Measurements from ENCODE around the gene CUEDC2. TPM values are rescaled to one million over a fixed set of nuclear protein-coding genes. Genes with fewer than 3 reads are reported as not detected.
A peak's percentile ranks its signal among the peaks of the same experiment; 100 is the strongest.

CUEDC2 gene
- total RNA-seq, 1 donor from 2014 or later, result 86.1 TPM

GRCh38 chr10:102413806-102414561 is 18.4 kb downstream of the CUEDC2 start:
- H3K9me3 Mint-ChIP-seq, result no peaks in the 10 kb centered on the region
- H3K27me3 Mint-ChIP-seq, result peaks cover 79% of the 10 kb centered on the region
- H3K4me3 Mint-ChIP-seq, result no peak overlapping the region
- H3K27ac Mint-ChIP-seq, result no peak overlapping the region
- H3K36me3 Mint-ChIP-seq, result peaks cover 4% of the 10 kb centered on the region
- H3K4me1 Mint-ChIP-seq (ENCODE audit: unreplicated experiment), result peaks cover 18% of the 10 kb centered on the region
- no peak for TF ChIP-seq CTCF (conservative IDR thresholded peaks at IDR 0.05)
- DNase-seq (ENCODE audit: extremely low spot score, unreplicated experiment), result peak; percentile 66

GRCh38 chr10:102413053-102413705 is 19.2 kb downstream of the CUEDC2 start:
- no peaks in the 10 kb centered on the region for H3K9me3 Mint-ChIP-seq
- peak overlapping the region; percentile 31 for H3K27ac Mint-ChIP-seq
- H3K27me3 Mint-ChIP-seq, result peaks cover 77% of the 10 kb centered on the region
- H3K4me3 Mint-ChIP-seq, result no peak overlapping the region
- DNase-seq (ENCODE audit: extremely low spot score, unreplicated experiment), result no peak
- peaks cover 4% of the 10 kb centered on the region for H3K36me3 Mint-ChIP-seq
- peaks cover 18% of the 10 kb centered on the region for H3K4me1 Mint-ChIP-seq (ENCODE audit: unreplicated experiment)
- no peak for TF ChIP-seq CTCF (conservative IDR thresholded peaks at IDR 0.05)

- H3K27me3 Mint-ChIP-seq, result peaks cover 77% of the 10 kb centered on the region
- peak; percentile 65 for DNase-seq (ENCODE audit: extremely low spot score, unreplicated experiment)
- H3K36me3 Mint-ChIP-seq, result peaks cover 4% of the 10 kb centered on the region
- H3K4me1 Mint-ChIP-seq (ENCODE audit: unreplicated experiment), result peaks cover 18% of the 10 kb centered on the region
- no peaks in the 10 kb centered on the region for H3K9me3 Mint-ChIP-seq
- no peak overlapping the region for H3K27ac Mint-ChIP-seq
- no peak for TF ChIP-seq CTCF (conservative IDR thresholded peaks at IDR 0.05)
- H3K4me3 Mint-ChIP-seq, result no peak overlapping the region
Measured at GRCh38 chr10:102412293-102412692, 20.1 kb downstream of the CUEDC2 start.

GRCh38 chr10:102411341-102412255 is 20.8 kb downstream of the CUEDC2 start:
- peaks cover 79% of the 10 kb centered on the region for H3K27me3 Mint-ChIP-seq
- H3K4me3 Mint-ChIP-seq, result peak overlapping the region; percentile 83
- H3K4me1 Mint-ChIP-seq (ENCODE audit: unreplicated experiment), result peaks cover 18% of the 10 kb centered on the region
- no peak for DNase-seq (ENCODE audit: extremely low spot score, unreplicated experiment)
- TF ChIP-seq CTCF (conservative IDR thresholded peaks at IDR 0.05), result no peak
- peaks cover 4% of the 10 kb centered on the region for H3K36me3 Mint-ChIP-seq
- peak overlapping the region; percentile 63 for H3K27ac Mint-ChIP-seq
- no peaks in the 10 kb centered on the region for H3K9me3 Mint-ChIP-seq

GRCh38 chr10:102410429-102411073 is 21.8 kb downstream of the CUEDC2 start:
- DNase-seq (ENCODE audit: extremely low spot score, unreplicated experiment), result peak; percentile 77
- Mint-ChIP-seq H3K9me3 (no peaks in the 10 kb centered on the region), H3K27ac (peak overlapping the region; percentile 63), H3K4me3 (peak overlapping the region; percentile 83), H3K4me1 (ENCODE audit: unreplicated experiment) (peaks cover 18% of the 10 kb centered on the region), H3K36me3 (peaks cover 4% of the 10 kb centered on the region), H3K27me3 (peaks cover 82% of the 10 kb centered on the region)
- no peak for TF ChIP-seq CTCF (conservative IDR thresholded peaks at IDR 0.05)

All from type B pancreatic cell (in vitro differentiated cells).